CD14-positive monocyte (primary cell): ENCODE measurements around the gene GRK4. TPM values are rescaled to one million over a fixed set of nuclear protein-coding genes. Genes with fewer than 3 reads are reported as not detected.

ENCODE experiments used
- DNase-seq, 3 donors: peaks; one replicate each; pipeline ENCODE4 v3.0.0-alpha.2; 2011 to 2022
- H2AFZ ChIP-seq: 2 replicates; pipeline ENCODE4 v1.6.0; 2012; ENCODE audit warnings: mild to moderate bottlenecking, low read depth, low read length, inconsistent platforms; ENCODE audit not compliant: insufficient read depth, poor library complexity, severe bottlenecking
- H3K27ac ChIP-seq, 2 donors: 1 replicate in 1 of 2; 2 replicates in 1 of 2; pipeline ENCODE4 v1.5.1; 2012 to 2013; ENCODE audit warnings: low read length in 2 of 2, control low read depth in 1 of 2, inconsistent platforms in 1 of 2, low read depth in 1 of 2, mild to moderate bottlenecking in 1 of 2
- H3K27me3 ChIP-seq, 2 donors: one replicate each; pipeline versions ENCODE4 v1.6.0 to v1.6.1; 2011 to 2013; ENCODE audit warnings: low read length in 2 of 2; ENCODE audit not compliant: control insufficient read depth in 2 of 2, insufficient read depth in 2 of 2
- H3K36me3 ChIP-seq, 2 donors: replicated peaks in 1 of 2; 1 replicate in 1 of 2; 2 replicates in 1 of 2; pipeline versions ENCODE4 v1.5.1 to v1.6.1; 2012 to 2013; ENCODE audit warnings: low read length in 2 of 2, control low read depth in 1 of 2, inconsistent platforms in 1 of 2, mild to moderate bottlenecking in 1 of 2; ENCODE audit not compliant: insufficient read depth in 2 of 2, control insufficient read depth in 1 of 2
- H3K4me1 ChIP-seq, 2 donors: 1 replicate in 1 of 2; 2 replicates in 1 of 2; pipeline versions ENCODE4 v1.5.1 to v1.6.1; 2012 to 2013; ENCODE audit warnings: low read length in 2 of 2, control low read depth in 1 of 2, inconsistent platforms in 1 of 2, mild to moderate bottlenecking in 1 of 2, moderate library complexity in 1 of 2; ENCODE audit not compliant: insufficient read depth in 2 of 2, control insufficient read depth in 1 of 2
- H3K4me2 ChIP-seq: replicated peaks from 2 replicates; pipeline ENCODE3; 2012; ENCODE audit warnings: low read length, moderate library complexity, mild to moderate bottlenecking; ENCODE audit not compliant: poor library complexity, severe bottlenecking; ENCODE audit errors: extremely low read depth
- H3K4me3 ChIP-seq, 3 experiments: fragments of 200-600 bp in 1 of 3; sonication (generic) in 1 of 3; replicated peaks in 1 of 3; 1 replicate in 2 of 3; 2 replicates in 1 of 3; pipeline ENCODE4 v1.5.1; 2011 to 2013; ENCODE audit warnings: low read length in 3 of 3, mild to moderate bottlenecking in 3 of 3, control low read depth in 2 of 3, low read depth in 2 of 3, inconsistent platforms in 1 of 3, moderate library complexity in 1 of 3
- H3K79me2 ChIP-seq: 2 replicates; pipeline ENCODE4 v1.6.0; 2012; ENCODE audit warnings: mild to moderate bottlenecking, control low read depth, inconsistent platforms, low read length, moderate library complexity; ENCODE audit not compliant: insufficient read depth
- H3K9ac ChIP-seq: 2 replicates; pipeline ENCODE4 v1.6.0; 2017; ENCODE audit warnings: low read length, mild to moderate bottlenecking; ENCODE audit not compliant: insufficient read depth, poor library complexity, severe bottlenecking
- H3K9me3 ChIP-seq, 2 donors: replicated peaks in 1 of 2; 1 replicate in 1 of 2; 2 replicates in 1 of 2; pipeline versions ENCODE4 v1.5.1 to v1.6.1; 2012 to 2013; ENCODE audit warnings: low read length in 2 of 2, control low read depth in 1 of 2; ENCODE audit not compliant: control insufficient read depth in 1 of 2, insufficient read depth in 1 of 2
- H4K20me1 ChIP-seq: 2 replicates; pipeline ENCODE4 v1.6.0; 2012; ENCODE audit warnings: mild to moderate bottlenecking, low read length, control low read depth, moderate library complexity; ENCODE audit not compliant: insufficient read depth
- H3K27ac Mint-ChIP-seq, 7 donors: one replicate each; pipeline ENCODE4 v1.8.0; 2020; ENCODE audit warnings: mild to moderate bottlenecking in 7 of 7, mixed read lengths in 7 of 7, moderate library complexity in 6 of 7, inconsistent platforms in 2 of 7
- H3K27me3 Mint-ChIP-seq, 3 donors: one replicate each; pipeline ENCODE4 v1.8.0; 2021 to 2022; ENCODE audit warnings: low read depth in 3 of 3, mild to moderate bottlenecking in 3 of 3, mixed read lengths in 3 of 3, moderate library complexity in 3 of 3, inconsistent platforms in 1 of 3
- H3K36me3 Mint-ChIP-seq, 2 donors: one replicate each; pipeline ENCODE4 v1.8.0; 2020; ENCODE audit warnings: mixed read lengths in 2 of 2, inconsistent platforms in 1 of 2, mild to moderate bottlenecking in 1 of 2
- H3K4me1 Mint-ChIP-seq: one replicate; pipeline ENCODE4 v1.8.0; 2020; ENCODE audit warnings: mild to moderate bottlenecking, mixed read lengths
- H3K4me3 Mint-ChIP-seq, 2 donors: one replicate each; pipeline ENCODE4 v1.8.0; 2020; ENCODE audit warnings: mild to moderate bottlenecking in 2 of 2, mixed read lengths in 2 of 2, moderate library complexity in 1 of 2
- H3K9me3 Mint-ChIP-seq, 7 donors: one replicate each; pipeline ENCODE4 v1.8.0; 2020 to 2022; ENCODE audit warnings: mixed read lengths in 7 of 7, mild to moderate bottlenecking in 6 of 7, moderate library complexity in 6 of 7, inconsistent platforms in 2 of 7
- WGBS: methylation state at CpG from one replicate; pipeline ENCODE4 v1.1.5; 2013; ENCODE audit warnings: missing lambda C conversion rate; ENCODE audit not compliant: insufficient coverage; 5-methylcytosine and 5-hydroxymethylcytosine counted together
- intact Hi-C, 2 donors: fragments of 100-400 bp; cut with micrococcal nuclease; formaldehyde crosslinking; loops; one replicate each; pipeline versions ENCODE4 v1.15.0 to v1.15.1; 2023
- polyA plus RNA-seq, 3 donors: library from polyadenylated mRNA; depleted of rRNA in 1 of 3; unstranded in 2 of 3; stranded (reverse) in 1 of 3; fragments of 300-500 nt in 2 of 3; fragments of >200 nt in 1 of 3; fragmentation: Illumina TruSeq in 2 of 3; gene quantifications; 1 replicate in 2 of 3; 2 replicates in 1 of 3; pipeline ENCODE4 v1.2.3, GENCODE V29; 2012 to 2021
- TF ChIP-seq, protein P1 (sequence below): fragments of 200-600 bp; IDR thresholded peaks from one replicate; pipeline ENCODE4 v1.8.0; 2022; ENCODE audit warnings: antibody characterized with exemption, mild to moderate bottlenecking

GRK4 gene
- polyA plus RNA-seq, 3 donors = 1.1 to 1.2 (median 1.2) TPM

DNA sequence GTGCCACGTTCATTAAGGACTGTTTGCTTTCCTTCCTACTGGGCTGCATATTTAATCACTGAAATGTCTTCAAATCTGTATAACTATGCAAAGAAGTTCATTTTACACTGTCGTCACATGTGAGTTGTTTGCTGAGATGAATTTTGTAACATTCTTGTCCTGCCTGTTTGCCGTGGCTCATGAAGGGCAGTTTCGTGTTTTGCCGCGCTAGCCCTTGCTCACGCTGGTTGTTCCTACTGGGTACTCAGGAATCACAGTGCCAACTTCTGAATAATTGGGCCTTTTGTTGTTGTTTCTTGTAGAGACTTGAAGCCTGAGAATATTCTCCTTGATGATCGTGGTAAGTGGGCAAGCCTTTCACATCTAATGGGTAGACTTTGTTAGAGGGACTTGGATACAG is 58.7 kb downstream of the GRK4 start:
- TF ChIP-seq, protein P1, sequence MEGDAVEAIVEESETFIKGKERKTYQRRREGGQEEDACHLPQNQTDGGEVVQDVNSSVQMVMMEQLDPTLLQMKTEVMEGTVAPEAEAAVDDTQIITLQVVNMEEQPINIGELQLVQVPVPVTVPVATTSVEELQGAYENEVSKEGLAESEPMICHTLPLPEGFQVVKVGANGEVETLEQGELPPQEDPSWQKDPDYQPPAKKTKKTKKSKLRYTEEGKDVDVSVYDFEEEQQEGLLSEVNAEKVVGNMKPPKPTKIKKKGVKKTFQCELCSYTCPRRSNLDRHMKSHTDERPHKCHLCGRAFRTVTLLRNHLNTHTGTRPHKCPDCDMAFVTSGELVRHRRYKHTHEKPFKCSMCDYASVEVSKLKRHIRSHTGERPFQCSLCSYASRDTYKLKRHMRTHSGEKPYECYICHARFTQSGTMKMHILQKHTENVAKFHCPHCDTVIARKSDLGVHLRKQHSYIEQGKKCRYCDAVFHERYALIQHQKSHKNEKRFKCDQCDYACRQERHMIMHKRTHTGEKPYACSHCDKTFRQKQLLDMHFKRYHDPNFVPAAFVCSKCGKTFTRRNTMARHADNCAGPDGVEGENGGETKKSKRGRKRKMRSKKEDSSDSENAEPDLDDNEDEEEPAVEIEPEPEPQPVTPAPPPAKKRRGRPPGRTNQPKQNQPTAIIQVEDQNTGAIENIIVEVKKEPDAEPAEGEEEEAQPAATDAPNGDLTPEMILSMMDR = no peak
- Histone ChIP-seq H3K9me3 (peaks cover 8 to 14% of the 10 kb centered on the region in 2 donors), H4K20me1 (no peaks in the 10 kb centered on the region), H3K27me3 (no peaks in the 10 kb centered on the region), H3K27ac (no peak overlapping the region), H3K79me2 (no peaks in the 10 kb centered on the region), H3K36me3 (no peaks in the 10 kb centered on the region), H3K4me1 (no peaks in the 10 kb centered on the region), H3K4me2 (no peak overlapping the region), H3K9ac (no peak overlapping the region), H3K4me3 (no peak overlapping the region), H2AFZ (no peak overlapping the region)
- Mint-ChIP-seq H3K4me3 (no peak overlapping the region), H3K36me3 (no peaks in the 10 kb centered on the region), H3K27ac (peak overlapping the region in 1 of 7 donors; percentile 1), H3K4me1 (no peaks in the 10 kb centered on the region), H3K27me3 (peaks cover 1 to 5% (median 4%) of the 10 kb centered on the region in 3 donors), H3K9me3 (peaks cover 8 to 13% (median 9%) of the 10 kb centered on the region in 7 donors)
- no peak for DNase-seq
- intact Hi-C loops = no loop called here
- WGBS = 84% methylated on average over 6 of the region's 8 CpGs

DNA sequence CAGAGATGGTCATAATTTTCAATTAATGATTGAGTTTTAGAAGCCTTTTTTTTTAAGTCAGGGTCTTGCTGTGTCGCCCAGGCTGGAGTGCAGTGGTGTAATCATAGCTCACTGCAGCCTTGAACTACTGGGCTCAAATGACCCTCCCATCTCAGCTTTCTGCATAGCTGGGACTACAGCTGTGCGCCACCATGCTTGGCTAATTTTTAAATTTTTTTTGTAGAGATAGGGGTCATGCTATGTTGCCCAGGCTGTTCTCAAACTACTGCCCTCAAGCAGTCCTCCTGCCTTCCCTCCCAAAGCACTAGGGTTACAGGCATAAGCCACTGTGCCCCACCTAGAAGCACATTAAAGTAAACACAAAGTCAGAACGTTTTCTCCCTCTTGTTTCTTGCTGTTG is 59.3 kb downstream of the GRK4 start:
- H3K36me3 Mint-ChIP-seq = no peaks in the 10 kb centered on the region
- H3K4me3 ChIP-seq = no peak overlapping the region
- TF ChIP-seq, protein P1 = no peak
- no peaks in the 10 kb centered on the region for H3K4me1 ChIP-seq
- H3K9me3 Mint-ChIP-seq = peaks cover 8 to 13% (median 9%) of the 10 kb centered on the region in 7 donors
- no peak overlapping the region for H2AFZ ChIP-seq
- no peak overlapping the region for H3K9ac ChIP-seq
- H3K27me3 ChIP-seq = no peaks in the 10 kb centered on the region
- H3K27me3 Mint-ChIP-seq = peaks cover 1 to 5% (median 3%) of the 10 kb centered on the region in 3 donors
- intact Hi-C loops = no loop called here
- H3K36me3 ChIP-seq = no peaks in the 10 kb centered on the region
- no peak overlapping the region for H3K27ac ChIP-seq
- H3K4me1 Mint-ChIP-seq = no peaks in the 10 kb centered on the region
- H3K27ac Mint-ChIP-seq = no peak overlapping the region
- no peak overlapping the region for H3K4me3 Mint-ChIP-seq
- H3K79me2 ChIP-seq = no peaks in the 10 kb centered on the region
- DNase-seq = no peak
- H3K4me2 ChIP-seq = no peak overlapping the region
- peaks cover 8 to 14% of the 10 kb centered on the region in 2 donors for H3K9me3 ChIP-seq
- WGBS = 100% methylated on average over 2 of the region's 3 CpGs
- H4K20me1 ChIP-seq = no peaks in the 10 kb centered on the region
